H9 (cell line): ENCODE results near the gene CAPN3. TPM values are rescaled to one million over a fixed set of nuclear protein-coding genes. Genes with fewer than 3 reads are reported as not detected.

Source experiments
- DNase-seq: peaks from one replicate; pipeline ENCODE4 v3.0.0-alpha.2; 2017
- H2AFZ ChIP-seq: one replicate; pipeline ENCODE4 v1.6.1; 2013; ENCODE audit warnings: mild to moderate bottlenecking, low read length, control low read depth, moderate library complexity
- H2AK5ac ChIP-seq: 2 replicates; pipeline ENCODE4 v1.6.1; 2013; ENCODE audit warnings: low read length, control low read depth, mixed read lengths; ENCODE audit not compliant: insufficient read length
- H2BK120ac ChIP-seq: one replicate; pipeline ENCODE4 v1.6.1; 2013; ENCODE audit warnings: low read depth, mild to moderate bottlenecking, low read length, control low read depth, inconsistent platforms; ENCODE audit not compliant: poor library complexity, severe bottlenecking
- H2BK12ac ChIP-seq: 2 replicates; pipeline ENCODE4 v1.6.1; 2013; ENCODE audit warnings: low read length, control low read depth, mixed read lengths, low read depth; ENCODE audit not compliant: insufficient read length
- H2BK15ac ChIP-seq: 2 replicates; pipeline ENCODE4 v1.6.1; 2013; ENCODE audit warnings: low read depth, low read length, control low read depth
- H2BK20ac ChIP-seq: one replicate; pipeline ENCODE4 v1.6.1; 2013; ENCODE audit warnings: low read depth, mild to moderate bottlenecking, low read length, control low read depth, inconsistent platforms; ENCODE audit not compliant: poor library complexity, severe bottlenecking
- H2BK5ac ChIP-seq: 2 replicates; pipeline ENCODE4 v1.6.1; 2013; ENCODE audit warnings: low read length, control low read depth, mixed read lengths; ENCODE audit not compliant: insufficient read length
- H3K14ac ChIP-seq: 2 replicates; pipeline ENCODE4 v1.6.1; 2013; ENCODE audit warnings: low read length, control low read depth; ENCODE audit not compliant: insufficient read depth
- H3K18ac ChIP-seq: 2 replicates; pipeline ENCODE4 v1.6.1; 2013; ENCODE audit warnings: low read depth, mild to moderate bottlenecking, mixed read lengths, low read length, control low read depth; ENCODE audit not compliant: insufficient read length
- H3K23ac ChIP-seq: 2 replicates; pipeline ENCODE4 v1.6.1; 2013; ENCODE audit warnings: low read length, control low read depth, mixed read lengths, low read depth; ENCODE audit not compliant: insufficient read length
- H3K23me2 ChIP-seq: 2 replicates; pipeline ENCODE4 v1.6.1; 2013; ENCODE audit warnings: low read depth, mild to moderate bottlenecking, mixed read lengths, low read length, control low read depth; ENCODE audit not compliant: insufficient read length, poor library complexity, severe bottlenecking
- H3K27ac ChIP-seq: 2 replicates; pipeline ENCODE4 v1.5.1; 2013; ENCODE audit warnings: low read length, control low read depth, mixed read lengths, low read depth; ENCODE audit not compliant: insufficient read length
- H3K27me3 ChIP-seq: 2 replicates; pipeline ENCODE4 v1.6.1; 2013; ENCODE audit warnings: low read length, control low read depth, inconsistent platforms; ENCODE audit not compliant: insufficient read depth
- H3K4ac ChIP-seq: 2 replicates; pipeline ENCODE4 v1.6.1; 2013; ENCODE audit warnings: low read depth, mild to moderate bottlenecking, control low read depth, inconsistent platforms, low read length, moderate library complexity
- H3K4me1 ChIP-seq: 2 replicates; pipeline ENCODE4 v1.6.1; 2013; ENCODE audit warnings: low read length, control low read depth, inconsistent platforms; ENCODE audit not compliant: insufficient read depth
- H3K4me2 ChIP-seq: 2 replicates; pipeline ENCODE4 v1.6.1; 2013; ENCODE audit warnings: low read length, control low read depth, mixed read lengths; ENCODE audit not compliant: insufficient read length, insufficient read depth
- H3K56ac ChIP-seq: 2 replicates; pipeline ENCODE4 v1.6.1; 2013; ENCODE audit warnings: low read depth, mild to moderate bottlenecking, mixed read lengths, low read length, control low read depth; ENCODE audit not compliant: insufficient read length
- H3K79me1 ChIP-seq: 2 replicates; pipeline ENCODE4 v1.6.1; 2013; ENCODE audit warnings: low read depth, mild to moderate bottlenecking, moderate library complexity, low read length, control low read depth, inconsistent platforms; ENCODE audit not compliant: insufficient read depth, poor library complexity, severe bottlenecking
- H3K79me2 ChIP-seq: 2 replicates; pipeline ENCODE4 v1.6.1; 2013; ENCODE audit warnings: low read length, control low read depth, inconsistent platforms; ENCODE audit not compliant: insufficient read depth
- H3K9ac ChIP-seq: 2 replicates; pipeline ENCODE4 v1.6.1; 2013; ENCODE audit warnings: low read length, control low read depth, mixed read lengths; ENCODE audit not compliant: insufficient read length; ENCODE audit errors: extremely low read depth
- H3K9me3 ChIP-seq: one replicate; pipeline ENCODE4 v1.6.1; 2013; ENCODE audit warnings: low read depth, low read length, inconsistent platforms; ENCODE audit not compliant: control insufficient read depth
- H3T11ph ChIP-seq: one replicate; pipeline ENCODE4 v1.6.1; 2013; ENCODE audit warnings: mild to moderate bottlenecking, low read length, control low read depth, inconsistent platforms
- H4K20me1 ChIP-seq: one replicate; pipeline ENCODE4 v1.6.1; 2013; ENCODE audit not compliant: control insufficient read depth, insufficient read length, insufficient read depth
- H4K5ac ChIP-seq: 2 replicates; pipeline ENCODE4 v1.6.1; 2013; ENCODE audit warnings: low read depth, mild to moderate bottlenecking, mixed read lengths, low read length, control low read depth; ENCODE audit not compliant: insufficient read length
- H4K8ac ChIP-seq: replicated peaks from 2 replicates; pipeline ENCODE4 v1.6.1; 2013; ENCODE audit warnings: low read length, control low read depth, mixed read lengths, low read depth; ENCODE audit not compliant: insufficient read length
- H4K91ac ChIP-seq: 2 replicates; pipeline ENCODE4 v1.6.1; 2013; ENCODE audit warnings: low read depth, mild to moderate bottlenecking, moderate library complexity, mixed read lengths, low read length, control low read depth; ENCODE audit not compliant: insufficient read length
- H3K27ac Mint-ChIP-seq, 3 experiments: 2 replicates in 2 of 3; 3 replicates in 1 of 3; pipeline ENCODE4 v1.8.0; 2020 to 2021; ENCODE audit warnings: mixed read lengths in 3 of 3, mild to moderate bottlenecking in 1 of 3, moderate library complexity in 1 of 3
- H3K27me3 Mint-ChIP-seq: 2 replicates; pipeline ENCODE4 v1.8.0; 2021; ENCODE audit warnings: low read depth, mild to moderate bottlenecking, moderate library complexity, mixed read lengths
- H3K36me3 Mint-ChIP-seq, 3 experiments: 2 replicates in 2 of 3; 3 replicates in 1 of 3; pipeline ENCODE4 v1.8.0; 2020 to 2021; ENCODE audit warnings: low read depth in 3 of 3, mixed read lengths in 3 of 3; ENCODE audit not compliant: insufficient read depth in 1 of 3
- H3K4me1 Mint-ChIP-seq, 2 experiments: 2 replicates each; pipeline ENCODE4 v1.8.0; 2020; ENCODE audit warnings: mixed read lengths in 2 of 2
- H3K4me3 Mint-ChIP-seq, 2 experiments: 2 replicates in 1 of 2; 3 replicates in 1 of 2; pipeline ENCODE4 v1.8.0; 2020 to 2021; ENCODE audit warnings: mild to moderate bottlenecking in 2 of 2, mixed read lengths in 2 of 2, moderate library complexity in 1 of 2
- H3K9me3 Mint-ChIP-seq, 2 experiments: 2 replicates in 1 of 2; 3 replicates in 1 of 2; pipeline ENCODE4 v1.8.0; 2020; ENCODE audit warnings: mild to moderate bottlenecking in 2 of 2, mixed read lengths in 2 of 2, moderate library complexity in 1 of 2
- WGBS: extraction: QIAGEN DNeasy Blood & Tissue Kit; methylation state at CpG from one replicate; pipeline ENCODE4 v1.1.7; 2013; ENCODE audit warnings: missing lambda C conversion rate, low lambda C conversion rate, mixed read lengths; ENCODE audit not compliant: insufficient read length; ENCODE audit errors: extremely low coverage; 5-methylcytosine and 5-hydroxymethylcytosine counted together
- total RNA-seq: library from RNA; stranded (reverse); gene quantifications from 2 replicates; pipeline ENCODE4 v1.2.1, GENCODE V29; 2021
- TF ChIP-seq, protein P1 (sequence below): fragments of 200-600 bp; sonication (generic); conservative IDR thresholded peaks from 3 replicates; pipeline ENCODE4 v1.8.0; 2021; ENCODE audit warnings: antibody characterized with exemption, mild to moderate bottlenecking

The CAPN3 gene
- total RNA-seq, 1 experiment from 2014 or later, result 0.31 TPM

DNA sequence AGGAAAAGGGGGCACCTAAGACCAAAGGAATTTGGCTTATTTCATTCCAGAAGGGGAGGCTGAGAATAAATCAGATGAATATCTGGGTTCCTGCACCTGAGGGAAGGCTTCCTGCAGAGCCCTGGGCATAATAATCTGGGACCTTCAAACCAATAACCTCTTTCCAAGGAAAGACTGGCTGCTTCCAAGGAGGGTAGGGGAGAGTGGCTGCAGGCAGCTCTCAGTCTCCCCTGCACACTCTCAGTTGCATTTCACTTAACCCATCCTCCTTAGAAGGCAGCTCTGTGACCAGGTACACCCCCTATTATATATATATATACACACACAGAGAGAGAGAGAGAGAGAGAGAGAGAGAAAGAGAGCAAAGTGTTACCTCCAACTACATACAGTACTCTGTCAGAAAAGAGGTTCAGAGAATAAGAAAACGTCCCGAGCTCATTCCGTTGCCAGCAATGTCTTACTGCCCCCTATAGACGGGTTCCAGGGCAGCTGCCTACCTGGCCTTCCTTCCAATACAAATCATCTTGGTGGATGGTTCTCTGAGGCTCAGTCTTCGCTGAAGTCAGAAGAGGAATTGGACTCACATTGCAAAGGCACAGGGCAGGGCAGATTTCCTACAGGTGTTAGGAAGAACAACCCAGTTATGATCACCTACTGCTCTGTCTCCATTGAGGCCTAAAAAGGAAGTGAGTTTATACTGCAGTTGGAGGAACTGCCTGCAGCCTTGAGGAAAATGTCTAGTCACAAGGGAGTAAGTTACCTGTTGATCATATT is 26.1 kb downstream of the CAPN3 start:
- H3K4me1 ChIP-seq, result 0 out of 2 replicates have a peak, but pooled peaks cover 10% of the 10 kb centered on the region
- H3K9me3 ChIP-seq, result no peaks in the 10 kb centered on the region
- TF ChIP-seq, protein P1, sequence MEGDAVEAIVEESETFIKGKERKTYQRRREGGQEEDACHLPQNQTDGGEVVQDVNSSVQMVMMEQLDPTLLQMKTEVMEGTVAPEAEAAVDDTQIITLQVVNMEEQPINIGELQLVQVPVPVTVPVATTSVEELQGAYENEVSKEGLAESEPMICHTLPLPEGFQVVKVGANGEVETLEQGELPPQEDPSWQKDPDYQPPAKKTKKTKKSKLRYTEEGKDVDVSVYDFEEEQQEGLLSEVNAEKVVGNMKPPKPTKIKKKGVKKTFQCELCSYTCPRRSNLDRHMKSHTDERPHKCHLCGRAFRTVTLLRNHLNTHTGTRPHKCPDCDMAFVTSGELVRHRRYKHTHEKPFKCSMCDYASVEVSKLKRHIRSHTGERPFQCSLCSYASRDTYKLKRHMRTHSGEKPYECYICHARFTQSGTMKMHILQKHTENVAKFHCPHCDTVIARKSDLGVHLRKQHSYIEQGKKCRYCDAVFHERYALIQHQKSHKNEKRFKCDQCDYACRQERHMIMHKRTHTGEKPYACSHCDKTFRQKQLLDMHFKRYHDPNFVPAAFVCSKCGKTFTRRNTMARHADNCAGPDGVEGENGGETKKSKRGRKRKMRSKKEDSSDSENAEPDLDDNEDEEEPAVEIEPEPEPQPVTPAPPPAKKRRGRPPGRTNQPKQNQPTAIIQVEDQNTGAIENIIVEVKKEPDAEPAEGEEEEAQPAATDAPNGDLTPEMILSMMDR, result peak; percentile 93
- no peak overlapping the region for H3K56ac ChIP-seq
- Mint-ChIP-seq H3K27me3 (peaks cover 2% of the 10 kb centered on the region; the same call in 1 of the 2 replicates), H3K36me3 (no peaks in the 10 kb centered on the region; a peak in 1 of 7 replicates), H3K4me3 (peak overlapping the region in 1 of 2 experiments; percentile 8; a peak in 2 of 5 replicates), H3K4me1 (peaks cover 22 to 25% of the 10 kb centered on the region in 2 experiments), H3K27ac (peak overlapping the region in 1 of 3 experiments; percentile 84; a peak in 4 of 7 replicates), H3K9me3 (no peaks in the 10 kb centered on the region; a peak in 1 of 5 replicates)
- H3K14ac ChIP-seq, result no peak overlapping the region
- no peak overlapping the region for H3K27ac ChIP-seq
- no peaks in the 10 kb centered on the region for H3K23me2 ChIP-seq
- H4K91ac ChIP-seq, result no peak overlapping the region
- H3K79me2 ChIP-seq, result no peaks in the 10 kb centered on the region
- DNase-seq, result peak; percentile 80
- no CpG with 5 or more reads among the region's 5 CpGs for WGBS
- H3K79me1 ChIP-seq, result no peaks in the 10 kb centered on the region
- H3K9ac ChIP-seq, result no peak overlapping the region
- no peak overlapping the region for H2BK15ac ChIP-seq
- no peak overlapping the region for H3T11ph ChIP-seq
- no peak overlapping the region for H2BK20ac ChIP-seq
- H3K27me3 ChIP-seq, result no peaks in the 10 kb centered on the region
- no peak overlapping the region for H2AK5ac ChIP-seq
- no peak overlapping the region for H2BK120ac ChIP-seq
- H2BK5ac ChIP-seq, result no peak overlapping the region
- H4K8ac ChIP-seq, result no peak overlapping the region
- no peak overlapping the region for H3K23ac ChIP-seq
- H4K5ac ChIP-seq, result no peak overlapping the region
- no peak overlapping the region for H3K4ac ChIP-seq
- no peak overlapping the region for H3K18ac ChIP-seq
- no peak overlapping the region for H2BK12ac ChIP-seq
- H4K20me1 ChIP-seq, result no peaks in the 10 kb centered on the region
- H2AFZ ChIP-seq, result no peak overlapping the region
- peak overlapping the region; percentile 24 for H3K4me2 ChIP-seq
